ACC112 (cell line): Measurements from ENCODE around the gene TM9SF2.
"Not testable (repeated sequence)": the region's sequence is repeated elsewhere in the genome, so short reads cannot be mapped to it uniquely, and the experiment has no call there.

Source experiments
- H2AFZ ChIP-seq: fragments of 200-600 bp; sonication (generic); one replicate; pipeline ENCODE4 v1.6.0; 2017; ENCODE audit warnings: antibody characterized with exemption, low read length; ENCODE audit not compliant: unreplicated experiment
- H3K27ac ChIP-seq: fragments of 200-600 bp; sonication (generic); 2 replicates; pipeline ENCODE4 v1.5.1; 2014; ENCODE audit warnings: low read depth, mild to moderate bottlenecking, antibody characterized with exemption, low read length, moderate library complexity
- H3K27me3 ChIP-seq: fragments of 200-600 bp; sonication (generic); 2 replicates; pipeline ENCODE4 v1.6.1; 2014; ENCODE audit warnings: mild to moderate bottlenecking, antibody characterized with exemption, low read length, moderate library complexity, mixed read lengths; ENCODE audit not compliant: insufficient read depth
- H3K36me3 ChIP-seq: fragments of 200-600 bp; sonication (generic); 2 replicates; pipeline ENCODE4 v1.6.1; 2016; ENCODE audit warnings: mild to moderate bottlenecking, antibody characterized with exemption, low read length, moderate library complexity, mixed read lengths; ENCODE audit not compliant: insufficient read depth
- H3K4me1 ChIP-seq: fragments of 200-600 bp; sonication (generic); one replicate; pipeline ENCODE4 v1.6.1; 2016; ENCODE audit warnings: low read length, mixed read lengths; ENCODE audit not compliant: insufficient read depth, unreplicated experiment, control insufficient read depth
- H3K4me3 ChIP-seq: fragments of 200-600 bp; sonication (generic); 2 replicates; pipeline ENCODE4 v1.5.1; 2014; ENCODE audit warnings: mild to moderate bottlenecking, low read depth, low read length
- H3K79me2 ChIP-seq: fragments of 200-600 bp; sonication (generic); one replicate; pipeline ENCODE4 v1.6.0; 2016; ENCODE audit warnings: low read length; ENCODE audit not compliant: control insufficient read depth, unreplicated experiment, insufficient read depth

Gene TM9SF2

GRCh38 chr13:99470027-99470426 lies 31.2 kb upstream of the TM9SF2 start:
- H2AFZ ChIP-seq: no peak overlapping the region
- H3K79me2 ChIP-seq: no peaks in the 10 kb centered on the region
- no peaks in the 10 kb centered on the region for H3K27me3 ChIP-seq
- H3K4me1 ChIP-seq: peaks cover 5% of the 10 kb centered on the region
- no peak overlapping the region for H3K27ac ChIP-seq
- no peaks in the 10 kb centered on the region for H3K36me3 ChIP-seq
- no peak overlapping the region for H3K4me3 ChIP-seq

GRCh38 chr13:99471221-99472121 lies 29.8 kb upstream of the TM9SF2 start:
- Histone ChIP-seq H3K27ac (no peak overlapping the region), H3K4me3 (no peak overlapping the region), H3K27me3 (no peaks in the 10 kb centered on the region), H3K4me1 (peaks cover 5% of the 10 kb centered on the region), H2AFZ (no peak overlapping the region), H3K36me3 (no peaks in the 10 kb centered on the region), H3K79me2 (no peaks in the 10 kb centered on the region)

- H3K79me2 ChIP-seq: no peaks in the 10 kb centered on the region
- H3K4me3 ChIP-seq: no peak overlapping the region
- no peaks in the 10 kb centered on the region for H3K27me3 ChIP-seq
- peaks cover 5% of the 10 kb centered on the region for H3K4me1 ChIP-seq
- H3K36me3 ChIP-seq: no peaks in the 10 kb centered on the region
- H3K27ac ChIP-seq: no peak overlapping the region
- H2AFZ ChIP-seq: no peak overlapping the region
These were observed 29.2 kb upstream of the TM9SF2 start for GRCh38 chr13:99472122-99472440.

- Histone ChIP-seq H3K4me3 (no peak overlapping the region), H3K4me1 (peaks cover 5% of the 10 kb centered on the region), H3K27ac (no peak overlapping the region), H3K79me2 (no peaks in the 10 kb centered on the region), H3K27me3 (no peaks in the 10 kb centered on the region), H3K36me3 (no peaks in the 10 kb centered on the region), H2AFZ (no peak overlapping the region)
These were observed 27.8 kb upstream of the TM9SF2 start for GRCh38 chr13:99473515-99473914.

GRCh38 chr13:99476648-99477047 lies 24.6 kb upstream of the TM9SF2 start:
- no peaks in the 10 kb centered on the region for H3K36me3 ChIP-seq
- no peak overlapping the region for H2AFZ ChIP-seq
- H3K4me1 ChIP-seq: no peaks in the 10 kb centered on the region
- no peak overlapping the region for H3K4me3 ChIP-seq
- no peaks in the 10 kb centered on the region for H3K79me2 ChIP-seq
- H3K27ac ChIP-seq: no peak overlapping the region
- no peaks in the 10 kb centered on the region for H3K27me3 ChIP-seq

GRCh38 chr13:99477493-99477892 lies 23.8 kb upstream of the TM9SF2 start:
- Histone ChIP-seq H3K36me3 (no peaks in the 10 kb centered on the region), H3K4me3 (no peak overlapping the region), H3K27me3 (no peaks in the 10 kb centered on the region), H2AFZ (no peak overlapping the region), H3K79me2 (no peaks in the 10 kb centered on the region), H3K4me1 (no peaks in the 10 kb centered on the region), H3K27ac (no peak overlapping the region)

- no peak overlapping the region for H3K4me3 ChIP-seq
- H3K27me3 ChIP-seq: no peaks in the 10 kb centered on the region
- H3K27ac ChIP-seq: no peak overlapping the region
- H3K4me1 ChIP-seq: no peaks in the 10 kb centered on the region
- H3K36me3 ChIP-seq: no peaks in the 10 kb centered on the region
- no peaks in the 10 kb centered on the region for H3K79me2 ChIP-seq
- no peak overlapping the region for H2AFZ ChIP-seq
These were observed 19.9 kb upstream of the TM9SF2 start for GRCh38 chr13:99481366-99481765.

GRCh38 chr13:99484473-99484872 lies 16.8 kb upstream of the TM9SF2 start:
- Histone ChIP-seq H3K27me3 (no peaks in the 10 kb centered on the region), H3K36me3 (no peaks in the 10 kb centered on the region), H3K27ac (no peak overlapping the region), H3K4me3 (no peak overlapping the region), H3K79me2 (no peaks in the 10 kb centered on the region), H3K4me1 (no peaks in the 10 kb centered on the region), H2AFZ (no peak overlapping the region)

GRCh38 chr13:99486996-99487395 lies 14.3 kb upstream of the TM9SF2 start:
- Histone ChIP-seq H3K27ac (no peak overlapping the region), H3K4me3 (no peak overlapping the region), H2AFZ (no peak overlapping the region), H3K4me1 (no peaks in the 10 kb centered on the region), H3K27me3 (no peaks in the 10 kb centered on the region), H3K36me3 (no peaks in the 10 kb centered on the region), H3K79me2 (no peaks in the 10 kb centered on the region)

- H3K79me2 ChIP-seq: peaks cover 3% of the 10 kb centered on the region
- no peaks in the 10 kb centered on the region for H3K27me3 ChIP-seq
- no peaks in the 10 kb centered on the region for H3K36me3 ChIP-seq
- H3K27ac ChIP-seq: no peak overlapping the region
- no peak overlapping the region for H2AFZ ChIP-seq
- no peaks in the 10 kb centered on the region for H3K4me1 ChIP-seq
- no peak overlapping the region for H3K4me3 ChIP-seq
These were observed 12.2 kb upstream of the TM9SF2 start for GRCh38 chr13:99489028-99489427.

- H3K27ac ChIP-seq, H3K4me1 ChIP-seq, H3K79me2 ChIP-seq, H3K27me3 ChIP-seq, H3K4me3 ChIP-seq, H3K36me3 ChIP-seq, H2AFZ ChIP-seq: not testable (repeated sequence)
These were observed 9.5 kb upstream of the TM9SF2 start for GRCh38 chr13:99491750-99492149.
